Peyer's patch (tissue), 4 donors: Measurements from ENCODE around the gene RAMP3.

ENCODE experiments used
- CTCF ChIP-seq, 6 experiments: fragments of 450-650 bp in 4 of 6; fragments of 200-600 bp in 2 of 6; sonication (generic) in 1 of 6; IDR thresholded peaks; one replicate each; pipeline ENCODE4 v1.5.1; 2017 to 2019; ENCODE audit warnings: antibody characterized with exemption in 6 of 6, mild to moderate bottlenecking in 3 of 6, moderate library complexity in 1 of 6
- POLR2A ChIP-seq, 2 donors: fragments of 450-650 bp; IDR thresholded peaks; one replicate each; pipeline ENCODE4 v1.5.1; 2017; ENCODE audit warnings: antibody characterized with exemption in 2 of 2, mild to moderate bottlenecking in 2 of 2, moderate library complexity in 2 of 2

DNA sequence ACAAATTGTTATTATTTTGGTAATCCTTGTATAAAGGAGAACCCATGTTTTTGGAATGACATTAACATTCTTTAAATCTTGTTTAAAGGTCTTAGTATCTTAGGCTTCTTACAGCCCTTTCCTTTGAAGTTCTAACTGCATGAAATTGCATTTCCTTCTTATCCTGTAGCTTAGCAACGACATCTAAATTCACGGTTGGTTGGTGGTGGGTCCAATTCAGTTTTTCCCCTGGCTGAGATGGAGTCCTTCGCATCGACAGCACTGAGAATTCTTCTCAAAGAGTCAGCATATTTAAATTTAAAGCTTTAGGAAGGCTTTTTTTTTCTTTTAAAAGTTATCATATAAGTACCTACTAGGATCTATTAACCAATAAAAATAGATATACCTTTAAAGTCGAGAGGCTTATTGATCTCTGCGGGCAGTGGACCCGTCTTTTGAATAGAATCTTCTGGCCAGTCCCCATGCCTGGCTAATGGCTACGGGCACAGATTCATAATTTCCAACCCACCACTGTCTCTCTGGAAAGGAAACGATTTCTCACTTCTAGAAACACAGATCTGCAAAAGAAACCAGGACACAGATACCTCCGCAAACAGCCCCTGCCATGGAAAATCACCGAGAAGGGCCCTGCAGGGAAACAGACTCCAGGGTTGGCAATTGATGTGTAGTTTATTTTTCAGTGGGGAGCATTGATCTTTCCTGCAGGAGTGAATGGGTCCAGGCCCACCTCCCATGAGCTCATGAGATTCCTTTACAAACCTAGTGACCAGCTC, 63.4 kb downstream of the RAMP3 start:
- TF ChIP-seq CTCF (IDR thresholded peaks at IDR 0.05) = no peak
- no peak for TF ChIP-seq POLR2A (IDR thresholded peaks at IDR 0.05)
